Gastroesophageal sphincter (tissue), 4 donors: ENCODE results near the gene CTNNBL1. TPM values are rescaled to one million over a fixed set of nuclear protein-coding genes. Genes with fewer than 3 reads are reported as not detected.

Experiments
- ATAC-seq: fragments of 150-250 bp; one replicate; pipeline ENCODE4 v1.9.1; 2016; ENCODE audit warnings: mild to moderate bottlenecking, moderate library complexity
- H3K27ac ChIP-seq, 4 donors: fragments of 200-600 bp; sonication (generic) in 3 of 4; 1 replicate in 3 of 4; 2 replicates in 1 of 4; pipeline ENCODE4 v1.5.1; 2016 to 2019
- H3K27me3 ChIP-seq: fragments of 200-600 bp; sonication (generic); one replicate; pipeline ENCODE4 v1.5.1; 2019
- H3K36me3 ChIP-seq, 2 donors: fragments of 200-600 bp; sonication (generic); one replicate each; pipeline ENCODE4 v1.5.1; 2019; ENCODE audit warnings: control low read depth in 1 of 2
- H3K4me1 ChIP-seq, 3 donors: fragments of 200-600 bp; sonication (generic); 1 replicate in 2 of 3; 2 replicates in 1 of 3; pipeline ENCODE4 v1.5.1; 2016 to 2019; ENCODE audit warnings: control low read depth in 2 of 3
- H3K4me3 ChIP-seq, 2 donors: fragments of 200-600 bp; sonication (generic); one replicate each; pipeline ENCODE4 v1.5.1; 2019; ENCODE audit warnings: mild to moderate bottlenecking in 1 of 2, moderate library complexity in 1 of 2
- H3K9me3 ChIP-seq, 3 donors: fragments of 200-600 bp; sonication (generic); one replicate each; pipeline ENCODE4 v1.5.1; 2017 to 2019; ENCODE audit warnings: control low read depth in 2 of 3
- CTCF ChIP-seq, 4 experiments: fragments of 200-600 bp in 2 of 4; fragments of 450-650 bp in 2 of 4; sonication (generic) in 1 of 4; IDR thresholded peaks; one replicate each; pipeline ENCODE4 v1.5.1; 2017 to 2019; ENCODE audit warnings: antibody characterized with exemption in 4 of 4, mild to moderate bottlenecking in 2 of 4, moderate library complexity in 2 of 4
- EP300 ChIP-seq: sonication (generic); formaldehyde crosslinking; IDR thresholded peaks from one replicate; pipeline ENCODE4 v1.6.1; 2017; ENCODE audit warnings: antibody characterized with exemption, mild to moderate bottlenecking
- POLR2A ChIP-seq, 2 donors: fragments of 450-650 bp; IDR thresholded peaks; one replicate each; pipeline ENCODE4 v1.6.1; 2017; ENCODE audit warnings: antibody characterized with exemption in 2 of 2, mild to moderate bottlenecking in 2 of 2, moderate library complexity in 1 of 2
- POLR2AphosphoS5 ChIP-seq: sonication (generic); formaldehyde crosslinking; IDR thresholded peaks from one replicate; pipeline ENCODE4 v1.6.1; 2017; ENCODE audit warnings: antibody characterized with exemption
- WGBS, 2 donors: methylation state at CpG; one replicate each; pipeline ENCODE4 v1.1.5; 2018; ENCODE audit warnings: low coverage in 1 of 2; 5-methylcytosine and 5-hydroxymethylcytosine counted together
- total RNA-seq, 4 donors: library from RNA; depleted of rRNA; stranded (reverse); fragments of >200 nt; gene quantifications; one replicate each; pipeline ENCODE4 v1.1.0, GENCODE V29; 2016

Gene CTNNBL1
- total RNA-seq, 4 donors from 2014 or later = 43.8 to 58.4 (median 47.1) TPM

DNA sequence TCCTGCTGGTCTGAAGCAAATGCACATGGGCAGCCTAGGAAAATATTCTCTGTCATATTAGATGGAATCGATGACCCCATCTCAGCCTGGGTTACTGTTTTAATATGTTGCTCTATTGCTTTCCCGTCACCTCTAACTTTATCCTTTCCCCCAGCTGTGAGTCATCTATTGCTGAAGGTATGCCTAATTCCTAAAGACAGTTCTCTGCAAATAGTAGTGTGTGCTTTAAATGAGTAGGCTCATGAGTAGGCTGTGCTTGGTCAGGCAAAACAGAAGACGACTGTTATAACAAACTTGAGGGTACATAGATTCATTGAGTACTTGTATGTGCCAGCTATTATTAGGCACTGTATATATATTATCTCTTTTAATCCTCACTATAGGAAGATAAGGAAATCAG, 47.2 kb downstream of the CTNNBL1 start:
- peaks cover 0 to 20% (median 0%) of the 10 kb centered on the region in 3 donors for H3K4me1 ChIP-seq
- peaks cover 0 to 6% (median 0%) of the 10 kb centered on the region in 3 donors for H3K9me3 ChIP-seq
- H3K27me3 ChIP-seq = no peaks in the 10 kb centered on the region
- no peak for ATAC-seq
- TF ChIP-seq POLR2A (IDR thresholded peaks at IDR 0.05) = no peak
- no peak for TF ChIP-seq CTCF (IDR thresholded peaks at IDR 0.05)
- H3K4me3 ChIP-seq = no peak overlapping the region
- H3K36me3 ChIP-seq = peaks cover 0 to 54% of the 10 kb centered on the region in 2 donors
- WGBS, 2 donors = 54 to 59% methylated on average over 3 of the region's 3 CpGs
- H3K27ac ChIP-seq = no peak overlapping the region

DNA sequence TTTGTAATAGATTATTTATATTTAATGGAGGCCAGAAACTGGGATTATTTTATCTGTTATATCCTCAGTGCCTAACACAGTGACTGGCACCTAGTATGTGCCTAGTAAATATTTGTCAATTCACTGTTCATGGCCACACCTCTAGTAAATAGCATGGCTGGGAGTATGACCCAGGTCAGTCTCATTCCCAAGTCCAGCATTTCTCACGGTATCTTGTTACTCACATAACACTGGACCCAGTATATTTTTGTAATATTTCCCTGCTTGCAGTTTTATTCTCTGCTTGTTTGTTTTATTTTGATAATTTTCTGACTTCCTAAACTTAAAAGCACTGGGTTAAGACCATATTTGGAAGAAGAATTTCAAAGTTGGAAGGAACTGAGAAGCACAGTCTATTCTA, 47.7 kb downstream of the CTNNBL1 start:
- Histone ChIP-seq H3K27ac (peak overlapping the region in 1 of 4 donors; percentile 1), H3K36me3 (peaks cover 0 to 54% of the 10 kb centered on the region in 2 donors), H3K4me1 (peaks cover 0 to 20% (median 0%) of the 10 kb centered on the region in 3 donors), H3K27me3 (no peaks in the 10 kb centered on the region), H3K4me3 (no peak overlapping the region), H3K9me3 (peaks cover 0 to 6% (median 0%) of the 10 kb centered on the region in 3 donors)
- WGBS, 2 donors = 50 to 73% methylated on average over 1 of the region's 1 CpG
- ATAC-seq = no peak
- TF ChIP-seq EP300 (no peak), POLR2AphosphoS5 (no peak), CTCF (IDR thresholded peaks at IDR 0.05) (no peak), POLR2A (IDR thresholded peaks at IDR 0.05) (no peak)

GRCh38 chr20:37742131-37742530, 48.3 kb downstream of the CTNNBL1 start:
- TF ChIP-seq CTCF (IDR thresholded peaks at IDR 0.05) (no peak), POLR2A (IDR thresholded peaks at IDR 0.05) (no peak), EP300 (no peak), POLR2AphosphoS5 (no peak)
- WGBS, 2 donors = 85 to 94% methylated on average over 2 of the region's 2 CpGs
- Histone ChIP-seq H3K36me3 (peaks cover 0 to 54% of the 10 kb centered on the region in 2 donors), H3K4me3 (no peak overlapping the region), H3K27me3 (no peaks in the 10 kb centered on the region), H3K4me1 (peaks cover 0 to 20% (median 0%) of the 10 kb centered on the region in 3 donors), H3K9me3 (peaks cover 0 to 6% (median 0%) of the 10 kb centered on the region in 3 donors), H3K27ac (peak overlapping the region in 1 of 4 donors; percentile 1)
- ATAC-seq = no peak

DNA sequence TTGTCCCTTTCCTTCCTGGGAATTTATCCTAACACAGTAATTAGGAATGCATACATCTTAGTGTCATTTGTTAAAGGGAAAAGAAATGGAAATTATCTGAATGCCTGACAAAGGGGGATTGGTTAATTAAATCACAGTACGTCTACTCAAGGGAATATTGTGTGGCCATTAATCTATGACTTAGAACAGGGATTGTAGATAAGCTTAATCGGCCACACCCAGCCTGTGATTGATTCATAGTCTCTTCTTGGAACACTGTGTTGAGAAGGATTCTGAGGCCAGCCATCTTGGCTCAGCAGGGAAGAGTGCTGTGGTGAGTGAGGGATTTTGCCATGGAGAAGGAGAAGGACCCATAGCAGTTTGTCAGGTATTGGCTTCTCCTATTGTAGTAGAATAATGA, 50.5 kb downstream of the CTNNBL1 start:
- ATAC-seq = no peak
- H3K27ac ChIP-seq = no peak overlapping the region
- no peaks in the 10 kb centered on the region for H3K27me3 ChIP-seq
- H3K4me1 ChIP-seq = peaks cover 0 to 20% (median 0%) of the 10 kb centered on the region in 3 donors
- 74 to 83% methylated on average over 1 to 2 of the region's 2 CpGs for WGBS, 2 donors
- H3K36me3 ChIP-seq = peaks cover 0 to 53% of the 10 kb centered on the region in 2 donors
- no peaks in the 10 kb centered on the region for H3K9me3 ChIP-seq
- TF ChIP-seq CTCF (IDR thresholded peaks at IDR 0.05) = no peak
- no peak for TF ChIP-seq POLR2A (IDR thresholded peaks at IDR 0.05)
- TF ChIP-seq EP300 = no peak
- no peak for TF ChIP-seq POLR2AphosphoS5
- no peak overlapping the region for H3K4me3 ChIP-seq

- Histone ChIP-seq H3K4me1 (peaks cover 0 to 22% (median 0%) of the 10 kb centered on the region in 3 donors), H3K4me3 (no peak overlapping the region), H3K27me3 (no peaks in the 10 kb centered on the region), H3K27ac (no peak overlapping the region), H3K36me3 (peaks cover 0 to 53% of the 10 kb centered on the region in 2 donors), H3K9me3 (no peaks in the 10 kb centered on the region)
- 79 to 93% methylated on average over 2 to 3 of the region's 3 CpGs for WGBS, 2 donors
- TF ChIP-seq POLR2A (IDR thresholded peaks at IDR 0.05) (no peak), CTCF (IDR thresholded peaks at IDR 0.05) (no peak), POLR2AphosphoS5 (no peak), EP300 (no peak)
- no peak for ATAC-seq
Observed at GRCh38 chr20:37745553-37745952, 51.7 kb downstream of the CTNNBL1 start.
